T-helper 1 cell treated with Interleukin-12 subunit alpha and Interleukin-12 subunit beta and Interleukin-4 antibody, amounts not matched to agents 30 μg/mL and 1 μg/mL, for 36 hours (primary cell): ENCODE measurements around the gene GPATCH2L.

Source experiments
- H3K27ac Mint-ChIP-seq: one replicate; pipeline ENCODE4 v1.8.0; 2021; ENCODE audit warnings: mild to moderate bottlenecking, mixed read lengths
- H3K27me3 Mint-ChIP-seq: one replicate; pipeline ENCODE4 v1.8.0; 2021; ENCODE audit warnings: low read depth, mixed read lengths
- H3K36me3 Mint-ChIP-seq: one replicate; pipeline ENCODE4 v1.8.0; 2021; ENCODE audit warnings: low read depth, mixed read lengths
- H3K4me1 Mint-ChIP-seq: one replicate; pipeline ENCODE4 v1.8.0; 2021; ENCODE audit warnings: low read depth, mixed read lengths
- H3K4me3 Mint-ChIP-seq: one replicate; pipeline ENCODE4 v1.8.0; 2021; ENCODE audit warnings: mild to moderate bottlenecking, moderate library complexity, mixed read lengths
- H3K9me3 Mint-ChIP-seq: one replicate; pipeline ENCODE4 v1.8.0; 2021; ENCODE audit warnings: mixed read lengths

The GPATCH2L gene

DNA sequence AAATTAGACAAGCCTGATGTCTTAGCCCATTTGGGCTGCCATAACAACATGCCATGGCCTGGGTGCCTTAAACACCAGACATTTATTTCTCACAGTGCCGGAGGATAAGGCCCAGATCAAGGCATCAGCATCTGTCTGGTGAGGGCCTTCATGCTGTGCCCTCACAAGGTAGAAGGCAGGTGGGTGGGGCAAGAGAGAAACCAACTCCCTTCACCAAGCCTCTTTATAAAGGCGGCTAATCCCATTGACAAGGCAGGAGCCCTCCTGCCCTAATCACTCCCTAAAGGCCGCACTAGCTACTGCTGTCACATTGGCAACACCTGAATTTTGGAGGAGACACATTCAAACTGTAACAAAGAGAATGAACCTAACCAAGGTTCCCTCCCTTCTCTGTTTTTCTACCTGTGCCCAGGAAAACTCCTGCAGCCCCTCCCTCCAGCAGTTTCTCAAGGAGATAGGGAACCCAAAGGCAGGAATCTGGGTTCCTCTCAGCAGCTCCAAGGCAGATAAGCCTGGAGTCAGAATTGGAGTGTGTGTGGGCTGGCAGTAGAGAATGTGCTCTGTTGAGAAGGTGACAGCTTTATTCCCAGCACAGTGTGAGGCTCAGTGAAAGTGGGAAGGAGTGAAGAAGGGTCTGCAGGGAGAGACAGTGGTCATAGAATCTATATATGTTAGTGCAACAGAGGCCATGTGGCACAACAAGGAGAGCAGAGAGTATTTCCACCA lies 21.7 kb upstream of the GPATCH2L start:
- Mint-ChIP-seq H3K9me3 (no peaks in the 10 kb centered on the region), H3K27me3 (peaks cover 37% of the 10 kb centered on the region), H3K36me3 (peaks cover 2% of the 10 kb centered on the region), H3K4me3 (no peak overlapping the region), H3K4me1 (peaks cover 5% of the 10 kb centered on the region), H3K27ac (no peak overlapping the region)

DNA sequence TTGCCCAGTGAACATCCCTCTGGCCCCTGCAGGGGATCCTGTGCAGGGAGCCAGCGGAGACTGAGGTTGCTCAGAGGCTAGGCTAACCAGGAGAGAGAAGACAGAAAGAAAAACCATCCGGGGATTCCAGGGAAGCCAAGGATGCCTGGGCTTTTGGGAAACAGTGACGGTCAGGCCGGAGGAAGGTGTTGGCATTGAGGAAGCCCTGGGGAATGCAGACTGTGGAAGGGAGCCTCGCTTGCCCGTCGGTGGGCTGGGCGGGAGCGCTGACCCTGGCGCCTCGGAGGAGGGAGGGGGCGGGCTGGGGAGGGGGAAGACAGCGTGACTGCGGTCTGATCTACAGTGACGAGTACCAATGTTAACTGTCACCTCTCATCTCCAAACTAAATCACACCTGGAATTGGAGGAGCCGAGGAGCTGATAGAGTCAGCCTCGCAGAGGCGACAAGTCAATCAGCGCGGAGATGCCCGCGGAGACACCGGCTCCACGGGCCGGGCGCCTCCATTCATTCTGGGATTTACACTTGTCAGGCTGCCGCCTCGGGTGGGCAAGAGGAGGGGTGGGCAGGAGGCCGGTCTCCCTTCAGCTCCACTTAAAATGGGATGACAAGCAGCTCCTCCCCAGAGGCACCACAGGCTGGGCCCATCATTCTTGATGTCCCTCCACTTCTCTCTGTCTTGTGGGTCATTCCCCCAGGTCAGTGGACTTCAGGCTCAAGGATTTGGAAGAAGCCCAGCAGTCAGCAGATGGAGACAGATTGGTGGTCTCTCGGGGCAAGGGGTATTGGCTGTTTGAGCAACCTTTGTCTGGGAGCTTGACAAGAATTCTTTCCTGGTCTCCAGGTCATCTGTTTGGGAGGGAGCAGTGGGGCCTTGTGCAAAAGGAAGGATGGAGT lies 20.4 kb upstream of the GPATCH2L start:
- H3K27ac Mint-ChIP-seq = no peak overlapping the region
- H3K4me1 Mint-ChIP-seq = peaks cover 5% of the 10 kb centered on the region
- H3K4me3 Mint-ChIP-seq = no peak overlapping the region
- peaks cover 2% of the 10 kb centered on the region for H3K36me3 Mint-ChIP-seq
- no peaks in the 10 kb centered on the region for H3K9me3 Mint-ChIP-seq
- peaks cover 48% of the 10 kb centered on the region for H3K27me3 Mint-ChIP-seq

DNA sequence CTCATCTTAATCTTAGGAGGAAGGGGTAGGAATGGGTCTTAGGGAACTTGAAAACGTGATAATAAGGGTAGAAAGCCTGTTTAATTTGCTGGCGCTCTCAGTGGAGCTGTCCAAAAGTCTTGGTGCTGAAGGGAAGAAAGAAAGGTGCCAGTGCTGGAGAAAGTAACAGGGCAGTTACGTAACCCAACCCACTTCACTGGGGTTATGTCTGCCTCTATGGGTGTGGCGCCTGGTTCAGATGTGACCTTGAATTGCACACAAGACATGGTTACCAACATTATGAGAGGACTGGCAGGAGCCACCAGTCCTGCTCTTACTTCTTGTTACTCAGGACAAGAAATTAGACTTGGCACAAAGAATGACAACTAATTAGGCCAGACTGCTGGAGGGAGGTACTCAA lies 18.6 kb upstream of the GPATCH2L start:
- Mint-ChIP-seq H3K4me1 (peaks cover 6% of the 10 kb centered on the region), H3K9me3 (no peaks in the 10 kb centered on the region), H3K27ac (no peak overlapping the region), H3K27me3 (peaks cover 62% of the 10 kb centered on the region), H3K36me3 (peaks cover 2% of the 10 kb centered on the region), H3K4me3 (no peak overlapping the region)

DNA sequence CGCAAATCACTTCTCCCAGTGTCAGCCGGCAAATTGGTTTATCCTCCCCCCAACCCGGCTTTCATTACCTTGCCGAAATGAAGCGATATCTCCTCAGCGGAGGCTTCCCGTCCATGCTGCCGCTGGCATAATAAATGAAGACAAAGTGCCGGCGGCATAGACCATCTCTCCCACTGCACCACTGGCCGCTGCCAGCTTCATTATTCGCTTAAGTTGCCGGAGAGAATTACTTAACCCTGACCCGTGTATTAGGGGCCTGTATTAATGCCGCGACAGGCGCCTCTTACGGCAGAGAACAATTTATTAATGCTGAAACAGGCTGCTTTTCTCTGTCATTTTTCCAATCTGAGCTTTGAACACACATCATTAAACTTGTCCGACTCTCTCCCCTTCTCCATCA lies 17.5 kb upstream of the GPATCH2L start:
- H3K27me3 Mint-ChIP-seq = peaks cover 71% of the 10 kb centered on the region
- peaks cover 2% of the 10 kb centered on the region for H3K36me3 Mint-ChIP-seq
- no peak overlapping the region for H3K4me3 Mint-ChIP-seq
- H3K9me3 Mint-ChIP-seq = no peaks in the 10 kb centered on the region
- H3K27ac Mint-ChIP-seq = no peak overlapping the region
- H3K4me1 Mint-ChIP-seq = peaks cover 7% of the 10 kb centered on the region

DNA sequence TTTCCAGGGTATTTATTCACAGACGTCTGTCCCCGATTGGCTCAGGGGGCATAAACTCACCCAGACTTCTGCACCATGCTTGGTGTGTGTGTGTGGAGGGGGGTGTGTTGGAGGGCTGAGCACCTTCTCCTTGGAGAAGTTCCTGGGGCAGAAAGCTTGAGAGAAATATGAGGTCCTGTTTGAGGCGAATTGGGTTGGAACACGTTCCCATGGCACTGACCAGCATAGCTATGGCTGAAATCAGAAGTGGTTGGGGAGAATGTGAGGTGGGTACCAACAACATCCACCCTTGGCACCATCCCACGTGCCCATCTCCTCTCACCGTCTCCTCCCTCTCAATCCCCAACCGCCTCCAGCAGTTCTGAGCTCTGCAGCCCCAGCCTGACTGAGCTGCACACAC lies 16.0 kb upstream of the GPATCH2L start:
- Mint-ChIP-seq H3K4me3 (no peak overlapping the region), H3K36me3 (peaks cover 2% of the 10 kb centered on the region), H3K27me3 (peaks cover 78% of the 10 kb centered on the region), H3K9me3 (peaks cover 4% of the 10 kb centered on the region), H3K4me1 (peaks cover 8% of the 10 kb centered on the region), H3K27ac (no peak overlapping the region)

DNA sequence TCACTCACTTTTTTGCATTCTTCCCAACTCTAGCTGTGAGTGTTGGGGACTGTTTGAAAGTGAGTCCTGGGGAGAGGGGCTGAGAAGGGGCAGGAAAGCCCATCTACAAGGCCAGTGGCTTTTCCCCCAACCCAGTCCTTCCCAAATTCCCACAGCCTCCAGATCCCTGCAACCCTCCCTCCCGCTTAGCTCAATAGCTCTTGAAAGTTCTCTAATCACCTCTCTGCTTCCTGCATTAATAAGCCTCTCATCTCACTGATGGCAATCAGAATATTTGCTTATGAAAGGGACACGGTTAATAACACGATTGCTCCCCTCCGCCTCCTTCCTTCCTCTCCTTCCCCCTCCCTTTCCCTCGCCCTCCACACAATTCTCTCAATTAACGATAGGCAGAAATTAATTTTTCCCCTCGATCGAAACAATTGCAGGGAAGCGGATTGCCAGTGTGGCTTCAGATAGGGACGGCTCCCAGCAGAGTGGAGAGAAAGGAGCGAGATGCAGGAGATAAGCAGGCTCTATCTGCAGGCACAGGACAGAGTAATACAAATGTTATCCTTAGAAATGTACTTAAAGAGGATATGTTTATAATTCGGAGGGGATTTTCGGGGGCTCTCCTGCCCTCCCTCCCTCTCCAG lies 15.1 kb upstream of the GPATCH2L start:
- H3K27ac Mint-ChIP-seq = no peak overlapping the region
- H3K4me1 Mint-ChIP-seq = peaks cover 8% of the 10 kb centered on the region
- H3K4me3 Mint-ChIP-seq = no peak overlapping the region

DNA sequence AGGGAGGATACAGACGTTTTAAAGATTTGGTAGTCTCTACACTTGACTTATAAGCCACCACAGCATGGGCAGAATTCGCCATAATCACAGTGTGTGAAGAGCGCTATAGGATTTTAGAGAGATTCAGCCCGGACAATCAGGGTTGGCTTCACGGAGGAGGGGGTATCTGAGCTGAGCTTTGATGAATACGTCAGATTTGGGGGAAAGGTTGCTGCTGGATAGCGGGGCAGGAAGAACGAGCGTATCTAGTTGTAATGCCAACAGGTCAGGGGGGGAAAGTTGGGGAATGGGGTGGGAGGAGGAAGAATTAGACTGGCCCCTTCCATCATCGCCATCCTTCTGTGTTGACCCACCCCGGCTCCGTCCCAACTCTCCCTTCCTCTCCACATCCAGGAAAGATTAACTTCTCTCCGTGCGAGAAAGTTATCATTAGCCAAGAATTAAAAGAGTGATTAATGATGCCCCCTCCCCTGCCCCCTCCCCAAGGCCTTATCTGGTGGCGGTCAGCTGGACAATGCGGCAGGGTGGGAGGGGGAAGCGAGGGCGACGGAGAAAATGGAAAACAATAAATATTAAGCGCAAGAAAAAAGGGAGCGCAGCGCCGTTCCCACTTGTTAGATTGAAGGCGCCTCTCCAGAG lies 13.5 kb upstream of the GPATCH2L start:
- Mint-ChIP-seq H3K27me3 (peaks cover 67% of the 10 kb centered on the region), H3K4me1 (peaks cover 3% of the 10 kb centered on the region), H3K4me3 (no peak overlapping the region), H3K9me3 (peaks cover 7% of the 10 kb centered on the region), H3K27ac (no peak overlapping the region), H3K36me3 (no peaks in the 10 kb centered on the region)

More for the DNA sequence above, 15.1 kb upstream of the GPATCH2L start:
- peaks cover 4% of the 10 kb centered on the region for H3K9me3 Mint-ChIP-seq
- peaks cover 77% of the 10 kb centered on the region for H3K27me3 Mint-ChIP-seq
- peaks cover 2% of the 10 kb centered on the region for H3K36me3 Mint-ChIP-seq

DNA sequence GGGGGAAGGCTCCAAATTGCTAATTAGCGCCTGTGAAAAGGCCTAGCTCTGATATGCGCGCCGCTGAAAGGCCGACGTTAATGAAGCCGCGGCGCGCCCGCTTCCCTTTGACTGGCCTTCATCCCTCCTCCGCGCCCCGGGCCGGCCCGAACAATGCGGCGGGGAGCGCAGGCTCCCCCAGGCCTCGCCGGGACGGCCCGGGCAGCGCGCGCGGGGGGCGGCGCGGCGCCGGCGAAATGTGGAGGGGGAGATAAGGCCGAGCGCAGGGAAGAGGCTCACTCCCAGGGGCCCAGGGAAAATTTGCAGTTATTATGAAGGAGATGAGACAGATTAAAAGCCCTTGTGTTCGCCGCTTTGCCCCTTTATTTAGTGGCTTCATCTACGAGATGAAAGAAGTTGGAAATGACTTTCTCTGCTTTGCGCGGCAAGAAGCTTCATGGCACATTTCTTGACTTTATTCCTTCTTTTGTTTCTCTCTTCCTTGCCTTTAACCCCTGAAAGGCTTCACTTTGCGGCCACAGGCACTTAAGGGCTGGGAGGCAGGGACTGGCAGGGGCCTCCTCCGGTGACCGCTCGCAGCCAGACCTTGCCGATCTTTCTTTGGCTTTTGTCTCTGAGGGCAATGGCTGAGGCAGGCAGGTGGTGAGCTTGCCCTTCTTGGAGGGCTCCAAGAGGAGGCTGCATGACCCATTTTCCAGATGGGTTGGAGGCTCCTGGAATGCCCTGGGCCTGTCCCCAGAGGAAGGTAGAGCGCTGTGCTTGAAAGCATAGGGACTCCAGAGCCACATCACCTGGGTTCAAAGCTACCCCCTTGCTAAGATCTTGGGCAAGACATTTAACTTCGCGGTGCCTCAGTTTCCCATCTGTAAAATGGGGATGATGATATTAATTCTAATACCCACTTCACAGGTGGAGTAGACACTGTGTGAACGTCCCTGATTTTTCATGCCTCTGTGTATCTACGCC lies 12.7 kb upstream of the GPATCH2L start:
- peaks cover 64% of the 10 kb centered on the region for H3K27me3 Mint-ChIP-seq
- no peak overlapping the region for H3K27ac Mint-ChIP-seq
- H3K9me3 Mint-ChIP-seq = peaks cover 15% of the 10 kb centered on the region
- H3K4me3 Mint-ChIP-seq = no peak overlapping the region
- no peaks in the 10 kb centered on the region for H3K36me3 Mint-ChIP-seq
- peaks cover 3% of the 10 kb centered on the region for H3K4me1 Mint-ChIP-seq

DNA sequence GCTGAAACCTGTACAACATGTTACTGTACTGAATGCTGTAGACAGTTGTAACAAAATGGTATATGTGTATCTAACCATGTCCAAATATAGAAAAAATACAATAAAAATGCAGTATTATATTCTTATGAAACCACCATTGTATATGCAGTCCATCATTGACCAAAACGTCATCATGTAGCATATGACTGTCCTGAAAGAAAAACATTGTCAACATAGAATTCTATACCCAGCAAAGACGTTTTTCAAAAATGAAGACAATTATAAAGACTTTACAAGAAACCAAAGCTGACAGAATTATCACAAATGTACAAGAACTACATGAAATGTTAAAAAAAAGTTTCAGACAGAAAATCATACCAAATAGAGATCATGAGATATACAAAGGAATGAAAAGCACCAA lies 8.1 kb upstream of the GPATCH2L start:
- Mint-ChIP-seq H3K27ac (no peak overlapping the region), H3K4me3 (no peak overlapping the region), H3K4me1 (peaks cover 1% of the 10 kb centered on the region), H3K27me3 (peaks cover 37% of the 10 kb centered on the region), H3K9me3 (peaks cover 17% of the 10 kb centered on the region), H3K36me3 (no peaks in the 10 kb centered on the region)

DNA sequence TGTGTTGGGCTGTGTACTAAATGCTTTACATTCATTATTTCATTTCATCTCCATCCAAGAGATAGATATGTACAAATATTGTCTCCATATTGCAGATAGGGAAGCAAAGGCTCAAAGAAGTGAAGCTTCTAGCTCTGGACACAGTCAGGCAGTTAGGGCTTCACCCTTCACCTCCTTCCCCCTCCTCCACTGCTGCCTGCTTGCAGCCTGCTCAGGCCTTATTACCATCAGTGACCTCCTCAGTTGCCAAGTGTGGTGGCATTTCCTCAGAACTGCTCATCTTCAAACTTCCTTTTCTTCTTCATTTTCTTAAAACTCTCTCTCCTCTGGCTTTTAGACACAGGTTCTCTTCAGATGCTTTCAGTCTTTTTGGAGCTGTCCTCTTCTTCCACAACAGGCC lies 4.7 kb upstream of the GPATCH2L start:
- Mint-ChIP-seq H3K4me3 (no peak overlapping the region), H3K36me3 (peaks cover 8% of the 10 kb centered on the region), H3K27ac (no peak overlapping the region), H3K4me1 (peaks cover 8% of the 10 kb centered on the region), H3K27me3 (peaks cover 15% of the 10 kb centered on the region), H3K9me3 (peaks cover 18% of the 10 kb centered on the region)

DNA sequence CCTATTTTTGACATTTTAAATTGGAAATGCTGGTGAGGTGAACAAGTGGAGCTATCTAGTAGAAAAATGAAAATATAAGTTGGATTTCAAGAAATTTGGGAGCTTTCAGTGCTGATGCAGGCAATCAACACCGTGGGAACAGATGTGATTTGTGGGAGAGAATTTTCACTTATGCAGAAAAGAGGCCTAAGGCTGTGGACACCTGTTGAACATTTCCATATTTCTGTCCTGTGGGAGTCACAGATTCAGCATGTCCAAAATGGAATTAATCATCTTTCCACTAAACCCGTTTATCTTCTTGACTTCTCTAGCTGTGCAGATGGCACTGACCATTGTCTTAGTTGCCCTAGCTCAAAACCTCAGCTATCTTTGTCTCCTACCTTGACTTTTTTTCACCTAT lies 2.5 kb upstream of the GPATCH2L start:
- H3K4me3 Mint-ChIP-seq = no peak overlapping the region
- H3K27ac Mint-ChIP-seq = no peak overlapping the region
- peaks cover 5% of the 10 kb centered on the region for H3K9me3 Mint-ChIP-seq
- peaks cover 9% of the 10 kb centered on the region for H3K27me3 Mint-ChIP-seq
- peaks cover 14% of the 10 kb centered on the region for H3K36me3 Mint-ChIP-seq
- peaks cover 23% of the 10 kb centered on the region for H3K4me1 Mint-ChIP-seq

DNA sequence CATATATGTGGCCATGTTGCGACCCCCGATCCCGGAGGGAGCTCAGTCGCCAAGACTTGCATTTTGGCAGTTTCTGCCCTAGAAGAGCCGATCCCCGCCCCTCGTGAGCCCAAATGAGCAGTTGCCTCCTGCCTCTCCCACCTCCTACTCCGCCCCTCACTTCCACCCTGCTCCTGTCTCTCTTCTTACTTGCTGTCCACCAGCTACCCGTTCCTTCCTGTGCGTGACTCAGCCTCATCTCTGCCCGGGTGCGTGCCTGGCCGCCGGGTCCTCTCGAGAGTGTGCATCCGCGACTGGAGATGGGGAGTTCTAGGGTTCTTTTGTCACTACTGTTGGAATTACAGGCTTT lies 585 bp downstream of the GPATCH2L start:
- Mint-ChIP-seq H3K4me1 (peaks cover 51% of the 10 kb centered on the region), H3K27ac (peak overlapping the region; percentile 100), H3K27me3 (peaks cover 4% of the 10 kb centered on the region), H3K9me3 (peaks cover 4% of the 10 kb centered on the region), H3K4me3 (peak overlapping the region; percentile 89), H3K36me3 (peaks cover 31% of the 10 kb centered on the region)

DNA sequence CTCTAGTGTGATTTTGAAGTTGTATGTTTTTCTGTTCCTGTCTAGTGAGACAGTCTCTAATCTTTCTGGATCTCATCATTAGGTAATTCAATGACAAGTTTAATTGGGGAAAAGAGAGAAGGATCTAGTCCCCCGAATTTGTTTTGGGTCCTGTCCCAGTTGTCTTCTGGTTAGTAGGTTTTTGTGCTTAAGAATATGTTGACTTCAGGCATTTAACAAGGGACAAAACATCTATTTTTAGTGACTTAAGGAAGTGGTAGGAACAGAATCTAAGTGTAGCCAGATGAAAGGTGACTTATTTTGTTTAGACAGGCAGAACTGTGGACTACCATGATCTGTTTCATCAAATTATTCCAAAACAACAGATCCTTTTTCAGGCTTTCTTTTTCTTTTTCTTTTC lies 2.2 kb downstream of the GPATCH2L start:
- H3K27ac Mint-ChIP-seq = peak overlapping the region; percentile 27
- peaks cover 39% of the 10 kb centered on the region for H3K36me3 Mint-ChIP-seq
- peak overlapping the region; percentile 64 for H3K4me3 Mint-ChIP-seq
- peaks cover 4% of the 10 kb centered on the region for H3K9me3 Mint-ChIP-seq
- peaks cover 65% of the 10 kb centered on the region for H3K4me1 Mint-ChIP-seq
- H3K27me3 Mint-ChIP-seq = peaks cover 4% of the 10 kb centered on the region
